Measurements from ENCODE around the gene HBD. TPM values are rescaled to one million over a fixed set of nuclear protein-coding genes. Genes with fewer than 3 reads are reported as not detected.

Gene HBD
- total and polyA plus RNA-seq, 9 of the 15 experiments (the other 6 are each of a cell fraction or from before 2014, with no cell fraction given) = 11.8 to 169 (median 36.0) TPM

DNA sequence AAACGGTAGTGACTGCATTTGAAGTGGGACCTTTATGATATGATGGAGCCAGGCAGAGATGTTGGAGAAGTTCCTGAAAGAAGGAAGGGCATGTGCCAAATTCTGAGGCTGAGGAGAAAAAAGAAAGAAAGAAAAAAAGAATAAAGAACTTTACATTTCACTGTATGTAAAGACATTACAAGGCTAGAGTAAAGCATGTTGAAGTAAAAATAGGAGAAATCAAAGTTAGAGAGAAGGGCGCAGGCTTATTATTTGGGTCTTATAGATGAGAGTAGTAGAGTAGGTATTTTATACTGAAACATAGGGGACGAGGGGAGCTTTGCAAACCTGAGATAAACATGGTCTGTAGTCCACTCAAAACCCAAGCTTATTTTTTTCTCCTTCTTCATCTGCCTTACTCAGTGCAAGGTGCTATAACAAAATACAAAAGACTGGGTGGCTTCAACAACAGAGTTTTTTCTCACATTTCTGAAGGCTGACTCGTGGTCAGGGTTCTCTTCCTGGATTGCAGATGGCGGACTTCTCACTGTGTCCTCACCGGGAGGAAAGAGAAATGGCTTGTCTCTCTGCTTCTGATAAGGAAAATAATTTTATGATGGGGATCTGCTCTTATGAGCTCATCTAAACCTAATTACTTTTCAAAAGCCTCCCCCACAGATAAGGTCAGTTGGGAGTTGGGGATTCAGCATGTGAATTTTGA is 12.6 kb upstream of the HBD start:
- peak in 1 of 4 experiments; percentile 67 for DNase-seq (ENCODE audit: extremely low read depth in 1 of 4, low spot score in 3 of 4)
- ChIA-PET POLR2A (interaction anchor here (0.7 to 3.3 kb wide), 9 partner anchors 21 to 348 kb away, joined by 3 to 21 read pairs (median 4); partner anchors contain the start of gene HBE1), CTCF (ENCODE audit: low intra/inter-chr PET ratio) (no interaction called here)
- no TSS peak for BruUV-seq (replicated peaks)
- H3K79me2 ChIP-seq (ENCODE audit: control insufficient read depth, insufficient read depth, low read length) = peaks cover 92% of the 10 kb centered on the region
- H3K27me3 ChIP-seq (ENCODE audit: control insufficient read depth in 2 of 2, insufficient read depth in 2 of 2, low read length in 2 of 2) = no peaks in the 10 kb centered on the region
- ATAC-seq = no peak
- peaks cover 8 to 23% of the 10 kb centered on the region in 2 experiments for H3K4me1 ChIP-seq (replicated peaks in 1 of 2; ENCODE audit: control insufficient read depth in 2 of 2, insufficient read depth in 2 of 2, low read length in 2 of 2)
- in situ Hi-C loops (cut with MboI) = no loop called here
- peaks cover 5% of the 10 kb centered on the region; the same call in 1 of the 2 replicates for H4K20me1 ChIP-seq (replicated peaks; ENCODE audit: control insufficient read depth, insufficient read depth, low read length)
- H3K4me3 ChIP-seq = peak overlapping the region; percentile 54
- H2AFZ ChIP-seq (ENCODE audit: low read depth, low read length) = no peak overlapping the region
- WGBS (ENCODE audit: insufficient coverage, low coverage, missing lambda C conversion rate) = 2% methylated on average over 6 of the region's 6 CpGs
- H3K4me2 ChIP-seq (ENCODE audit: insufficient read depth, low read length) = peak overlapping the region; percentile 88
- intact Hi-C loops (cut with micrococcal nuclease) = no loop called here
- no peaks in the 10 kb centered on the region for H3K9me3 ChIP-seq (replicated peaks; ENCODE audit: control insufficient read depth, insufficient read depth, low read depth, low read length)
- no peaks in the 10 kb centered on the region for H3K9me1 ChIP-seq (ENCODE audit: control insufficient read depth, insufficient read depth, low read length)
- peaks cover 43% of the 10 kb centered on the region for H3K36me3 ChIP-seq (ENCODE audit: control insufficient read depth, insufficient read depth, low read length)
- H3K9ac ChIP-seq (ENCODE audit: insufficient read depth in 1 of 2, low read depth in 2 of 2, low read length in 2 of 2) = peak overlapping the region; percentile 69 to 70
- no peak for FAIRE-seq
- H3K27ac ChIP-seq (ENCODE audit: extremely low read depth, low read depth, low read length) = peak overlapping the region; percentile 72
- no peak for TF ChIP-seq PCBP1 (IDR thresholded peaks at IDR 0.05; ENCODE audit: low read depth, low read length, poor library complexity, severe bottlenecking)
- peak; percentile 19 for TF ChIP-seq TAF1 (IDR thresholded peaks at IDR 0.05; ENCODE audit: control insufficient read depth, extremely low read depth, insufficient read depth, low read length, severe bottlenecking)
- 0 out of 2 replicates have a peak, but pooled peaks have one; percentile 6 for TF ChIP-seq ZFX (CRISPR knock-in tag; IDR thresholded peaks at IDR 0.05)
- TF ChIP-seq, protein P1, sequence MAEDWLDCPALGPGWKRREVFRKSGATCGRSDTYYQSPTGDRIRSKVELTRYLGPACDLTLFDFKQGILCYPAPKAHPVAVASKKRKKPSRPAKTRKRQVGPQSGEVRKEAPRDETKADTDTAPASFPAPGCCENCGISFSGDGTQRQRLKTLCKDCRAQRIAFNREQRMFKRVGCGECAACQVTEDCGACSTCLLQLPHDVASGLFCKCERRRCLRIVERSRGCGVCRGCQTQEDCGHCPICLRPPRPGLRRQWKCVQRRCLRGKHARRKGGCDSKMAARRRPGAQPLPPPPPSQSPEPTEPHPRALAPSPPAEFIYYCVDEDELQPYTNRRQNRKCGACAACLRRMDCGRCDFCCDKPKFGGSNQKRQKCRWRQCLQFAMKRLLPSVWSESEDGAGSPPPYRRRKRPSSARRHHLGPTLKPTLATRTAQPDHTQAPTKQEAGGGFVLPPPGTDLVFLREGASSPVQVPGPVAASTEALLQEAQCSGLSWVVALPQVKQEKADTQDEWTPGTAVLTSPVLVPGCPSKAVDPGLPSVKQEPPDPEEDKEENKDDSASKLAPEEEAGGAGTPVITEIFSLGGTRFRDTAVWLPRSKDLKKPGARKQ (CRISPR knock-in tag; IDR thresholded peaks at IDR 0.05) = no peak
- TF ChIP-seq BRD4 (IDR thresholded peaks at IDR 0.05) = 0 out of 2 replicates have a peak, but pooled peaks have one; percentile 30
- TF ChIP-seq POLR2AphosphoS5 (IDR thresholded peaks at IDR 0.05; ENCODE audit: control insufficient read depth, insufficient read depth, low read depth, low read length) = peak; percentile 36; the same call in 1 of the 2 replicates
- TF ChIP-seq, protein P2, sequence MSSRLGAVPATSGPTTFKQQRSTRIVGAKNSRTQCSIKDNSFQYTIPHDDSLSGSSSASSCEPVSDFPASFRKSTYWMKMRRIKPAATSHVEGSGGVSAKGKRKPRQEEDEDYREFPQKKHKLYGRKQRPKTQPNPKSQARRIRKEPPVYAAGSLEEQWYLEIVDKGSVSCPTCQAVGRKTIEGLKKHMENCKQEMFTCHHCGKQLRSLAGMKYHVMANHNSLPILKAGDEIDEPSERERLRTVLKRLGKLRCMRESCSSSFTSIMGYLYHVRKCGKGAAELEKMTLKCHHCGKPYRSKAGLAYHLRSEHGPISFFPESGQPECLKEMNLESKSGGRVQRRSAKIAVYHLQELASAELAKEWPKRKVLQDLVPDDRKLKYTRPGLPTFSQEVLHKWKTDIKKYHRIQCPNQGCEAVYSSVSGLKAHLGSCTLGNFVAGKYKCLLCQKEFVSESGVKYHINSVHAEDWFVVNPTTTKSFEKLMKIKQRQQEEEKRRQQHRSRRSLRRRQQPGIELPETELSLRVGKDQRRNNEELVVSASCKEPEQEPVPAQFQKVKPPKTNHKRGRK (tag; IDR thresholded peaks at IDR 0.05) = peak; percentile 81
- no peak for TF ChIP-seq NUFIP1 (IDR thresholded peaks at IDR 0.05; ENCODE audit: partially characterized antibody)
- TF ChIP-seq, protein P3, sequence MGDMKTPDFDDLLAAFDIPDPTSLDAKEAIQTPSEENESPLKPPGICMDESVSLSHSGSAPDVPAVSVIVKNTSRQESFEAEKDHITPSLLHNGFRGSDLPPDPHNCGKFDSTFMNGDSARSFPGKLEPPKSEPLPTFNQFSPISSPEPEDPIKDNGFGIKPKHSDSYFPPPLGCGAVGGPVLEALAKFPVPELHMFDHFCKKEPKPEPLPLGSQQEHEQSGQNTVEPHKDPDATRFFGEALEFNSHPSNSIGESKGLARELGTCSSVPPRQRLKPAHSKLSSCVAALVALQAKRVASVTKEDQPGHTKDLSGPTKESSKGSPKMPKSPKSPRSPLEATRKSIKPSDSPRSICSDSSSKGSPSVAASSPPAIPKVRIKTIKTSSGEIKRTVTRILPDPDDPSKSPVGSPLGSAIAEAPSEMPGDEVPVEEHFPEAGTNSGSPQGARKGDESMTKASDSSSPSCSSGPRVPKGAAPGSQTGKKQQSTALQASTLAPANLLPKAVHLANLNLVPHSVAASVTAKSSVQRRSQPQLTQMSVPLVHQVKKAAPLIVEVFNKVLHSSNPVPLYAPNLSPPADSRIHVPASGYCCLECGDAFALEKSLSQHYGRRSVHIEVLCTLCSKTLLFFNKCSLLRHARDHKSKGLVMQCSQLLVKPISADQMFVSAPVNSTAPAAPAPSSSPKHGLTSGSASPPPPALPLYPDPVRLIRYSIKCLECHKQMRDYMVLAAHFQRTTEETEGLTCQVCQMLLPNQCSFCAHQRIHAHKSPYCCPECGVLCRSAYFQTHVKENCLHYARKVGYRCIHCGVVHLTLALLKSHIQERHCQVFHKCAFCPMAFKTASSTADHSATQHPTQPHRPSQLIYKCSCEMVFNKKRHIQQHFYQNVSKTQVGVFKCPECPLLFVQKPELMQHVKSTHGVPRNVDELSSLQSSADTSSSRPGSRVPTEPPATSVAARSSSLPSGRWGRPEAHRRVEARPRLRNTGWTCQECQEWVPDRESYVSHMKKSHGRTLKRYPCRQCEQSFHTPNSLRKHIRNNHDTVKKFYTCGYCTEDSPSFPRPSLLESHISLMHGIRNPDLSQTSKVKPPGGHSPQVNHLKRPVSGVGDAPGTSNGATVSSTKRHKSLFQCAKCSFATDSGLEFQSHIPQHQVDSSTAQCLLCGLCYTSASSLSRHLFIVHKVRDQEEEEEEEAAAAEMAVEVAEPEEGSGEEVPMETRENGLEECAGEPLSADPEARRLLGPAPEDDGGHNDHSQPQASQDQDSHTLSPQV (IDR thresholded peaks at IDR 0.05) = 0 out of 2 replicates have a peak, but pooled peaks have one; percentile 24
- no peak for TF ChIP-seq SRSF1 (IDR thresholded peaks at IDR 0.05; ENCODE audit: low read depth, low read length)
- TF ChIP-seq ETS2 (tag; IDR thresholded peaks at IDR 0.05; ENCODE audit: borderline replicate concordance, poor library complexity, severe bottlenecking) = no peak
- TF ChIP-seq U2AF2 (optimal IDR thresholded peaks at IDR 0.05; ENCODE audit: low read depth, low read length) = no peak
- 0 out of 2 replicates have a peak, but pooled peaks have one; percentile 76 for TF ChIP-seq ERF (CRISPR knock-in tag; IDR thresholded peaks at IDR 0.05)

All from K562 (cell line).